ENCODE measurements around the gene KIF26A.

Gene KIF26A

DNA sequence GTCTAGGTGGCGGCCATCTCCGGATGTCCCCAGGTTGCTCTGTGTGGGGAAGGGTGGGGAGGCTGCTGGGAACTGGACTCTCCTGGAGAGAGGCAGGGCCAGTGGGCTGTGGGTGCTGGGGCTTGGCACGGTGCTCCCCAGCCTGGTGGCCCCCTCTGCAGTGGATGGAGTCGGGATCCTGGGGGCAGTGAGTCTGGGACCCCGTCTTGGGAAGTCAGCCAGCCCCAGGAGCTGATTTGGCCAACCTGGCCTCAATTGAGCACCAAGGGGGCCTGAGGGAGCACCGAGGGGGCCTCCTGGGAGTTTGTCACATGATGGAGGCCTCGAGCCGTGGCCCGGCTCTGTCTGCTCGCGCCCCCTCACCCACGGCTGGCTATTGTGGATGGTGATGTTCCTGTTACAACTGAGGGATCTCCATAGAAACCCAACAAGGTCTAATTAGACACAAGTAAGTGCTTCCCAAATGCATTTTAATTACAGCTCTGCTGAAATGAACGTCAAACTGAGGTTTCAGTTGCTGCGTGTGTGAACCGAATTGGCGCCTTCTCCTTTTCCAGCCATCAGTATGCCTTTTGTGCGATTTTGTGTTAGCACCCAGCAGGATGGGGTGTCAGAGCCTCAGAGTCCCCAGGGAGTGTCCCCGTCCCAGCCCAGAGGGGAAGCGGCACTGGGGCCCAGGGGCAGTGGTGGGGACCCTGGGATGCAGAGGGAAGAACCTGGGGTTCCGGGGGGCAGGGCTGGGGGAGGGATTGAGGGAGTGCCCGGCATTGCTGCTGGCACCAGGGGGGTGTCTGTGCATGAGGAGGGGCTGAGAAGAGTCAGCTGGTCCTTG lies 71.8 kb downstream of the KIF26A start:
- no peak for DNase-seq (ENCODE audit: low read depth)

GRCh38 chr14:104210817-104211195 lies 72.4 kb downstream of the KIF26A start:
- no peak for DNase-seq (ENCODE audit: low read depth)

DNA sequence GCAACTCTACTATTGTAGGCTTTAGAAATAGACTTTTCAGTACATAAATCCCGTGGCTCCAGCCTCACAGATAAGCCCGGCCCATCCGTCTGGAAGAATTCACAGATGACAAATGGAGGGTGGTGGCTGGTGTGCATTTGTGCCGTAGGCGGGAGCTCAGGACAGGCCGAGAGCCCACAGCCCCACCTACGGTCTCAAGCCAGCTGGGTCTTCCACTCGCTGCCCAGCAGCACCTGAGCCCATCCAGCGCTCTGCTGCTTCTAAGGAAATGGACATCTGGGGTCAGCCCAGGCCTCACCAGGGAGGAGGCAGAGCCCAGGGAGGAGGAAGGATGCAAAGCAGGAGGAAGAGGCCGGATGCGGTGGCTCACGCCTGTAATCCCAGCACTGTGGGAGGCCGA lies 72.8 kb downstream of the KIF26A start:
- no peak for DNase-seq (ENCODE audit: low read depth)

- no peak for DNase-seq (ENCODE audit: low read depth)
Measured at GRCh38 chr14:104211741-104212140, 73.4 kb downstream of the KIF26A start.

DNA sequence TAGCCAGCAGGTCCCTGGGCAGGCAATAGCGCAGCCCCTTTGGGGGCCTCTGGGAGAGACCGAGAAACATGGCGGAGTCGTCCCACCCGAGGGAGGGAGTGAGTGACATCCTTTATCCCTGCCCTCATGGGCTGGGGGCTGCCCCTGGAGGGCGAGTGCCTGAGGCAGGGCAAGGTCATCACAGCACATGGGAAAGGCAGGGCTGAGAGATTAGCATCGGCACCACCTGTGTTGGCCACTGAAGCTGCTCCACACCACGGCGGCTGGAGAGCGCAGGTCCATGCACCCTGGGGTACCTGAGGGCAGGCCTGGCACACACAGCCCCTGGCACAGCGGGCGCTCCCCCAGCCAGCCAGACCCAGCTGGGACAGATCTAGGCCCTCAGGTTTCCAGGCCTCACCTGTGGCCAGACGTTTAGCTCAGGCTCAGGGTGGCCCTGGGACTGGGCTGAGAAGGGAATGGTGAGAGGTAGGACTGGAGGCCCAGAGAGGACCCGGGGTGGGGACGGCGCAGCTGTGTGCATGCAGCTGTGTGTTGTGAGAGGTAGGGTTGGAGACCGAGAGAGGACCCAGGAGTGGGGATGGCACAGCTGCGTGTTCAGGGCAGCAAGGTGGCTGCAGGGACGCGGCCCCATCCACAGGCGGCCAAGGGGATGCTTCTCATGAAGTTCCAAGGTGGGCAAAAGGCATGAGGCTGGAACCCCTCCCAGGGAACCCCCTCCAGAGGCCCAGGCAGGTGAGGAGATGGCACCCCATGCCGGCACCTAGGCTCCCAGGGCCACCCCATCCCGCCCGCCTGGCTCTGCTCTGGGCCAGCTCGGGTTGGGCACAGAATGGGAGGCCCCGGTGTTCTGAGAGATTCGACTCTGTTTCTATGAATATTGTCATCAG lies 74.1 kb downstream of the KIF26A start:
- no peak for DNase-seq (ENCODE audit: low read depth)

GRCh38 chr14:104213301-104214034 lies 75.1 kb downstream of the KIF26A start:
- no peak for DNase-seq (ENCODE audit: low read depth)

- DNase-seq (ENCODE audit: low read depth) = no peak
Measured at GRCh38 chr14:104214431-104215218, 76.2 kb downstream of the KIF26A start.

DNA sequence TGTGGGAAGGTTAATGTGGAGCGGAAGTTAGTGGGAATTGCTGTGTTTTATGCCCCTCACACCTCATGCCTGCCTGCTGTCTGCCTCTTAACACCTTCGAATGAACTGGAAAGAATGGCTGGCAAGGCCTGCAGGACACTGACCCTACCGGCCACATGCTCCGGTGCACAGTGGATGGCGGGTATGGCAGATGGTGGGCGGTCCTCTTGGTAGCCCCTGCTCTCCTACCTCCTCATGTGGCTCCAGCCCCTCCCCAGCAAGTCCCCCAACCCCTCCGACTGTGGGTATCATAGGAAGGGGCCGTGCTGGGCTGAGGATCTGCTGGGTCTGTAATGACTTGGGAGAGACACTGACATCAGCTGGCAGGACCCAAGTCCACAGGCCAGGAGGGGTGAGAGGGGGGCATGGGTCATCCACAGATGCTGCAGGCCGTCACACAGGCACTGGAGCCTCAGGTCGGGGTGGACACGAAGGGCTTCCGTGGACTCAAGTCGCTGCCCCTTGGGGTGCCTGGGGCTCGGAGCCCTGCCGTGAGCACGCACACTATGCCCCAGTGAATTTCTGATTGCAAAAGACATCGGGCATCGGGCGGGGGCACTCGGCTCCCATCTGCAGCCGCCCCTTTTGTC lies 77.4 kb downstream of the KIF26A start:
- no peak for DNase-seq (ENCODE audit: low read depth)

DNA sequence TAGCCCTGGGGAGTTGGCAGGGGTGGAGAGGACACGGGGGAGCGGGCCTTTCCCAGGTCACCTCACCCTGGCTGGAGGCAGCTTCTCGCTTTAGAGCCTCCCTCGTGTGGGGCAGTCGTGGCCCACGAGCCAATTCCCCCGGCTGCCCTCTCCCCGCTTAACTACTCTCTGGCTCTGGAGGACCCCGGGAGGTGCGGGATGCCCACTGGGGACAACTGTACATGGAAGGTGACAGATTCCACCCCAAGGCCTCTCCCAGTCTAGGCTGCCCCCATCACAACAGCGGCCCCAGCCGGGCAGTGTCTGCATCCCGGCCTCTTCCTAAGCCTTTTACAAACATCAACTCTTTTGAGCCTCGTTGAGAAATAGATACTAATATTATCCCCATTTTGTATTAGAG lies 78.1 kb downstream of the KIF26A start:
- DNase-seq (ENCODE audit: low read depth) = no peak

DNA sequence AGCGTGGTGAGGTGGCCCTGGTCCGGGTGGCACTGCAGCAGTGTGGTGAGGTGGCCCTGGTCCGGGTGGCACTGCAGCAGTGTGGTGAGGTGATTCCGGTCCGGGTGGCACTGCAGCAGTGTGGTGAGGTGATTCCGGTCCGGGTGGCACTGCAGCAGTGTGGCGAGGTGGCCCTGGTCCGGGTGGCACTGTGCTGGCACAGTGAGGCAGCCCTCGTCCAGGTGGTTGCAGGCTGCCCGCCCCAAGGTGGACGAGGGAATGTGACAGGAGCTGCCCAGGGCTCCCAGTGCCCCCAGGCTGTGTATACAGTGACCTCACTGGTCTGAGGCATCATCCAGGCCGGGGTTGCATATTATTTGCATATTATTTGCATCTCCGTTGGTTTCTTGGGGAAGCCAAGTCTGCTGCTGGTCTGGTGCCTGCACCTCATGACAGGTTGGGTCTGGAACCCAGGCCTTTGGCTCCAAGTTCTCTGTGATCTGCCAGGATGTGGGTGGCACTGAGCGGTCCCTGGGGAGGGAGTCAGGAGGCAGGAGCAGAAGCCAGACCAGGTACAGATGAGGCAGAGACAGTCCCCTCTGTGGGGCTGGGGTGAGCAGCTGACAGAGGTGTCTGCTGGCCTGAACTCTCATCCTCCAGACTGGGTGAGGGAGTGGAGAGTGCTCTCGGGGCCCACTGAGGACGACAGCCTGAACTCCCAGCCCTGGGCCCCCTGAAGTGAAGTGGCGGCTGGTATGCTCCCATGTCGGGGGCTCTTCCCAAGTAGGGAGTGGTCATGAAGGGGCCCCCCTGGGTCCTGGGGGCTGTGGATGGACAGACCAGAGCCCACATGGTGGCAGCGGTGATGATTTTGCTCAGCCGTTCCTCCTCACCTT lies 79.3 kb downstream of the KIF26A start:
- no peak for DNase-seq (ENCODE audit: low read depth)

DNA sequence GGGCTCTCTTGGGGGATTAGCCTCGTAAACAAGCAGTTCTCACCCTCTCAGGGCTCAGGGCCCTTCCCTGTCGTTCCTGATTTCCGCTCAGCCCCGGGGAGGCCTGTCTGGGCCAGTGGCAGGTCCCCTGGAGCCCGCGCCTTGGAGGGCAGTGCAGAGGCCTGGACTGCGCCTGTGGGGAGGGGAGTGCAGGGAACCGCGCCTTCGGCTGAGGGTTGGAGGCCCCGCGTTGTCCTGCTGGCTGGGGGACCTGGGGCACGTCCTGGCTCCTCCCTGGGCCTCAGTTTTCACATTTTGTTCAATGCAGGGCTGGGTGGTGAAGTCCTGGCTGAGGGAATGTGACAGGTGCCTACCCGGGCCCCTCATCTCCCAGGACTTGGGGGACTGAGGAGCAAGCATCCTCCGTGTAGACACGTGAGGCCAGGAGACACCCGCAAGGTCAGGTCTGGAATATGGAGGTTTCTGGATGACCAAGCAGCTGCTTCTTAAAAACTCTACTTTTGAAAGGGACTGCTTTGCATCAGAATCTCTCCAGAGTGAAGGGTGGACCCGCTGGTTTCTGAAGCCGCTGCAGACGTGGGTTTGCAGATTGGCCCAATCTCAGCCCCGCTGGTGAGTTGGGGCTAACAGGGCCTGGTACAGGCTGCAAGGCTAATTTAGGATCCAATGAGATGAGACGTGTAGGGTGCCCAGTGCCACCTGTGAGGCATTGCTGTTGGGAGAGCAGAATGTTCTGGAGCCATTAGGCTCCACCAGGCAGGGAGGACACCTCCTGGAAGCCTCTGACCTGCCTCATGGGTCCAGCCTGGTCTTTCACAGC lies 80.2 kb downstream of the KIF26A start:
- no peak for DNase-seq (ENCODE audit: low read depth)

DNA sequence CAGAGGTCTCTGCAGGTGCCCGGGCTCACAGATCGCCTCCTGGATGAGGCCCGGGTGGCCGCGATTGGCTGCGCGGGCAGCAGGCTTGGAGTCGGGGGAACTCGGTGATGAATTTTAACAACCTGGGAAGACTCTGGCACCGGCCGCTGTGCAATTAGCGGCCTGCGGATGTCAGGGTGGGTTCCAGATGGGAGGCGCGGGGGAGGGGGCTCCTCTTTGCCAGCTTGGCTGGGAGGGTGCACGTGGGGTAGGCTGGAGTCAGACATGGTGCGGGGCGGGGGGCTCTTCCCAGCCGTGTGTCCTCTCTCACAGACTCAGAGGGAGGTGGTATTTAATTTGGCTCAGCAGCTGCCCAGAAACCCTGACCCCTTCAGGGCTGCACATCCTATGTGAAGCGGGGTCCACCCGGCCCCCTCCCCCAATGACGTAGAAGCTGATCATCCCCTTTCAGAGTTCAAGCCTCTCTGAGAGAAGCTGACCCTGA lies 81.4 kb downstream of the KIF26A start:
- no peak for DNase-seq (ENCODE audit: low read depth)

DNA sequence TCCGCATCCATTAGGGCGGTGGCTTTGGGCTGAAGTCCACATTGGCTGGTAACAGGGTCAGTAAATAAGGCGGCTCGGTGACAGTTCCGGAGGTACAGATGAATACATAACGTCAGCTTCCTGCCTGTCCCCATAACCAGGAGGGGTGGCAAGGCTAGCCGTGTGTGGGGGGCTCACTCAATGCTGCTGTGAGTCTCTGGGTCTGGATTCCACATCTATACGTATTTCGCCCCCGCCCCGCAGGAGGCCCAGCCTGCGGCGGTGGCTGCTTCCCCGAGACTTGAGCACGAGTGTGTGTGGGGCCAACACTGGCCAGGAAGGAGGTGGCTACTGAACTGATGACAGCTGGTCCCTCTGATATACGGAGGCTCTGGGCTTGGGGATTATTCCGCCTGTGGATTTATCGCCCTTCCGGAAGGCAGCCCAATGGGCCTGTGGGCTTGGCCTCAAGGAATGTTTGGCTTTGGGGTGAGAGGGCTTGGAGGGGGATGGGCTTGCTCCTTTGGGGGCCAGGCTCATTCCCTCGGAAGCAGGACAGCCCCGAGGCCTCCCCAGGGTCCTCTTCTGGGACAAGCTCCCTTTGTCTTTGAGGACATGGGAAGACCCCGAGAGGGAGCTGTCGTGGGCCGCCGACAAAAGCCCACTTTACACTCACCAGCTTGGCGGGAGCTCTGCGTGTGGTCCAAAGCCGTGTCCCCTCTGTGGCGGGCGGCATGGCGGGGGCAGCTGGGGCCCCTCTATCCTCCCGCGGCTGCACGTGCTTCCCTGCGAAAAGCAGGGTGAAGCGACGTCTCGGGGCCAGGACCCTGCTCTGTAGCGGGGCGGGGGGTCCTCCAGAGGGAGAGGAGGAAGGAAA lies 82.1 kb downstream of the KIF26A start:
- DNase-seq (ENCODE audit: low read depth) = no peak

DNA sequence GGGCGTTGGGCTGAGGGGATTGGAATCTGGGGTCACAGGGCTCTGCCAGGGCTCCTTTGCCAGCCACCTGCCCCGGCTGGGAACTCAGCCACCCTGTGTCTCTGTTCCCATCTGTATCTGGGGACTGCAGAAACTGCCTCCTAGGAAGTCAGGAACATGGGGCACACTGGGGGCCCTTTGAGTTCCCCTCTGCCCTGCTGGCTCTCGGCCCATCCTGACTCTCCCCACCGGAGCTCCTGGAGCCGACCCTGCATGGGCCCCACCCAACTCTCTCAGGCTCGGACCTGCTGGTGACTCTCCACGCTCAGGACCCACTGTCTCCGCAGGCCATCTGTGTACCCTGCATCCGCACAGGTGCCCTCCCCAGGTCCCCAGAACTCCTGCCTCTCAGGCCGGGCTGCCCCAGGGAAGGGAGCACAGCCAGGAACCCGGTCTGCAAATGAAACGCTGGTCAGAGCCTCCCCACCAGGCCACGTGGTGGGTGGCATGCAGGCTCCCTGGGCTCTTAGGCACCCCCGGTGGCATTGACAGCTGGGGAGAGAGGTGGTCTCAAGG lies 82.8 kb downstream of the KIF26A start:
- no peak for DNase-seq (ENCODE audit: low read depth)

- DNase-seq (ENCODE audit: low read depth) = no peak
Measured at GRCh38 chr14:104221636-104222369, 83.4 kb downstream of the KIF26A start.

DNA sequence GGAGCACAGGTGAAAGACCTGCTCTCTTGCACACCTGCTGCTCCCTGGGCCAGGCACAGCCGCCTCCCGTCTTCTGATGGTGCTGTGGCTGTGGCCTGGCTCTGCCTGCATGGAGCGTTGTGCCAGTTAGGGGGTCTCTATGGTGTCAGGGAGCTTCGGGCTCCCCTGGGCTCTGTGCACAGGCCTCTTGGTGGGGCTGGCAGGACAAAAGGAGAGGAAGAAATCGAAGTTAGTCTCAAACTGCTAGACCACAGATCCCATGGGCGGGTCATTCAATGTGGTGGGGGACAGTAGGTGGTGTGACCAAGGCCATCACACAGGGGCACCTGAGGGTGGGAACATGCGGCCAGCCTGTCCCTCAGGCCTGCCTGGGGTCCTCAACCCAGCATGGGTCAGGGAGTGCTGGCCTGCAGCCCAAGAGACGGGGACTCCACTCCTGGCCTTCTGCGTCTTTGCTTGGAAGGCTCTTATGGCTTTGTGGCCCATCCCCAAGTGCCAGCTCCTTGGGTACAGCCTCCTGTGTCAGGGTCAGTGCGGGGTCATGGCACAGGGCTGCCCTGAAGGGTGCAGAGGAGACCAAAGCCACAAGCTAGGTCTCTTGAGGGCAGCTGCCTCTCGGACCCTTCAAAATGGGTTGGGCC lies 84.1 kb downstream of the KIF26A start:
- no peak for DNase-seq (ENCODE audit: low read depth)

Data from non-pigmented ciliary epithelial cell (primary cell).